NCI-H2107 (cell line): Measurements from ENCODE around the gene DNAI7.

Experiments used
- DNase-seq: peaks from one replicate; lab custom pipeline; 2025; lab: John Stamatoyannopoulos, UW

DNAI7 gene

DNA sequence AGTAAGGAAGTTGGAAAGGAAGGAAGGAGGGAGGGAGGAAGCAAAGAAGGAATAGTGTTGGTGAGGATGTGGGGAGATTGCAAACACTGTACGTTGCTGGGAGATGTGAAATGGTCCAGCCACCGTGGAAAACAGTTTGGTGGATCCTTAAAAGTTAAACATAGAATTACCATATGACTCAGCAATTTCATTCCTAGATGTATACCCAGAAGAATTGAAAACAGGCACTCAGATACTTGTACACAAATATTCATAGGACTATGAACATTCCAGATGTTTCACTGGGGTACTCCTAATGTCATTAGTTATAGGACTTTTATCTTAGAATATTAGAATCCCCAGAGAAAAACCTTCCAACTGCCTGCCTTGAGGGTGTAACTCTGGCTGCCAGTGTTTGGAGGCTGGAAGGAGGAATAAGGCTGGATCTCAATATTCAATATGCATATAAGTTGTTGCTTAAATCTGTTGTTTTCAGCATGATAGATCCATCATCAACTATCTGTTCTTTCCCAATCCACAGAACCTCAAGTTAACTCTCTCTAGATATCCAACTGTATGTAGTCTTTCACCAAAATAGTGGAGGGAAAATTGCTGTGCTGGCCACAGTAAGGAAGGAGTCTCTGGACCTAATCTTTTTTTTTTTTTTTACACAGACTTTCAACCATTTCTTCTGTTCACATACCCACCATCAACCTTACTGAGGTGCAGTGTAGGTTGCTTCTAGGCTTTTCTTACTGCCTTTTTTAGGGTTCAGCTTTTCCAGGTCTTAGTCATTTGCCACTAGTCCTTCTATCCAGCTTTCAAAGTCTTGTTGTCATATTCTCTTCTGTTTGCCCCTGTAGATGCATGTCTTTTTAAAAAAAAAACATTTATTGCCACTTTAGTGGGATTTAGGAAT is 94.5 kb downstream of the DNAI7 start:
- no peak for DNase-seq

DNA sequence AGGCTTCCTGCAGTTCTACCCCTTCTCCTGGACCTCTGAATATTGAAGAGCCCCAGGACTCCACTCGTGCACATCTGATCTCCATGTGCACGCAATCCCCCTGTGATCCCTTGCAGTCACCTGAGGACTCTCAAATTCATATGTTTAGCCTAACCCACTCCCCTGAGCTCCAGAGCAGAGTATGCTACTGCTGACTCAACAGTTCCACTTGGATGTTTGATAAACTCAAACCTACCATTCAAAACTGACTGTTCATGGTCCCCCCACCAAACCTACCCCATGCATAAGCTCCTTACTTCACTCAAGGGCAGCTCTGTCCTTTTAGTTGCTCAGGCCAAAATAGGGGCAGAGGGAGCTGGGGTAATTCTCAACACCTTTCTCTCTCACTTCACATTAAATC is 96.0 kb downstream of the DNAI7 start:
- no peak for DNase-seq

DNA sequence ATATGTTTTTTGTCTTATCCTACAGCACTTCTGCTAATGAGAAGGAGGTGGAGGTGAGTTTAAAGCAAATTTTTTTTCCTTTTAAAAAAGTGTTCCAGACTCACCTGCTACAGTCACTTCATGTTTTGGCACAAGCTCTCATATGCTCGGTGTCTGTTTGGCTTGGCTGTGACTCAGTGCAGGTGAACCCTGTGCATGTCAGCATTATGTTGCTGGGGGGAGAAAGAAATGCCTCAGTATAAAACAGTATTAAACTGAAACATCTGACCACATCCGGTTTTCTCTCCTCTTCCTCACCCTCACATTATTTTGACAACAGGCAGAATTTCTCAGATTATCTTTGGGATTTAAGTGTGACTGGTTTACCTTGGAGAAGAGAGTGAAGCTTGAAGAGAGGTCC is 105.2 kb downstream of the DNAI7 start:
- no peak for DNase-seq

DNA sequence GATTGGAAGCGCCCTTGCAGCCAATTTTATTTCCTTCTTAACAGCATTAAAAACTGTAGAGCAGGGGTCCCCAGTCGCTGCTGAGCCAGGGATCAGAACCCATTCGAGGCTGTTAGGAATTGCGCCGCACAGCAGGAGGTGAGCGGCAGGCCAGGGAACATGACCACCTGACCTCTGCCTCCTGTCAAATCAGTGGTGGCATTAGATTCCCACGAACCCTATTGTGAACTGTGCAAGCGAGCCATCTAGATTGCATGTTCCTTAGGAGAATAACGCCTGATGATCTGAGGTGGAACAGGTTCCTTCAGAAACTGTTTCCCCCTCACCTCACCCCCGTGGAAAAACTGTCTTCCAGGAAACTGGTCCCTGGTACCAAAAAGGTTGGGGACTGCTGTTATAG is 107.4 kb downstream of the DNAI7 start:
- DNase-seq, result no peak

DNA sequence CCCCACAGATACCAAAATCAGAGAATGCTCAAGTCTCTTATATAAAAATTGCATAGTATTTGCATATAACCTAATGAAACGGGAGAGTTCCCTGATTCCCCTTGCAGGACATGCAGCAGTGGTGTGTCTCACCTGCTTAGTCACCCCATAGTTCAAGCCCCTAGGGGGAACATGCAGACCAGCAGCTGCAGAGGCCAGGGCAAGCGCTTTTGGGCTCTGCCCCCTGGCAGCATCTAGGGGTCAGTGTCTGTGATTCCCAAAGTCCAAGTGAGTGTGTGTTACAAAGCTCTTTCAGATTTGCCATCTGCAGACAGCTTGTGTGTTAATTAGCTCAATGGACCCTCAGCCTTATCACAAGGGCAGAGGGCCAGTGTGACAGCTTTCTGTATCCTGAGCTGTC is 110.1 kb downstream of the DNAI7 start:
- no peak for DNase-seq

DNA sequence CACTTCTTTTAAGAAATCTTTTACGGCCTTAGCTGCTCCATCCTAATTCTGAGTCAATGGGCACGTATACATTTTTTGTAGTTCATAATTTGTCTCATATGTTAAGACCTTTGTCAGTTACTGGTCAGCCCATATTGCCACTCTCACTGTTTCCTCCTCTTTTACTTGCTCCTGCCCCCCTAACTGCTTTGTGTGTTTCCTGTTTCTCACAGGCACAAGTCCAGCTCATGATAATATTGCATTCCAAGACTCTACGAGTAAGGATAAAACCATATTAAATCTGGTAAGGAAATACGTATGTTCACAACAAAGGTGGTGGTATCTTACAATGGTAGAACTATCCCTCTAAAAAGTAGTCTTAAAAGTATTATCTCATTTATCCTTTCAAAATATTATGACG is 111.7 kb downstream of the DNAI7 start:
- no peak for DNase-seq

DNA sequence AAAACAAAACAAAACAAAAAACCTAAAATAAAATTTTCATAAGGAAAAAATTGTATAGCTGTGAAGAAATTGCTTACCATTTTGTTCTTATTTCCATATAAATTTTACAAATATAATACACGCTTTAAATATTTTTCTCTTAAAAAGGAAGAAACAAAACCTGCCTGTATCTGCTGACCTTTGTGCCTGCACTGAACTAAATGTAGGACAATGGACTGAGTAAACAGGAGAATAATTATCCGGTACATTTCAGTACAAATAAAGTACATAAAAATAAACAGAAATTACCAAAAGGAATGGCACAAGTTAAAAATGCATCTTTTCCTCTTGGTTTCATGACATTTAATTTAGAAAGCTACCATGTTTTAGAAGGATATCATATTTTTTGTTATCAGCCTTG is 112.3 kb downstream of the DNAI7 start:
- DNase-seq, result no peak

DNA sequence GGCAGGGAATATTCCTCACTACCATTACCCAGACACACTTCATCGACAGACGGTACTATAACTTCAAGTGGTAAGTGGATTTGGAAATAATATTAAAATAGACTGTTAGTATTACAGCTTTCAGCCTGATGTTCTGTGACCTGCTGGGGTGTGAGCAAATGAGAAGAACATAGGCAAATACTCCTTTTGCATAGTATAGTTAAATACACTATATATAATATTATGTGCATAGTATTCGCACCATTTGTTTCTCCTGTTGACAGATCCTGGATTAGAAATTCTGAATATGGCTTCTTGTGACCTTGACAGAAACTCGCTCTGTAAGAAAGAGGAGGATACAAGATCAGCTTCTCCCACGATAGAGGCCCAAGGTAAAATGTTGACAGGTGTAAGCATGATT is 115.6 kb downstream of the DNAI7 start:
- DNase-seq, result no peak

DNA sequence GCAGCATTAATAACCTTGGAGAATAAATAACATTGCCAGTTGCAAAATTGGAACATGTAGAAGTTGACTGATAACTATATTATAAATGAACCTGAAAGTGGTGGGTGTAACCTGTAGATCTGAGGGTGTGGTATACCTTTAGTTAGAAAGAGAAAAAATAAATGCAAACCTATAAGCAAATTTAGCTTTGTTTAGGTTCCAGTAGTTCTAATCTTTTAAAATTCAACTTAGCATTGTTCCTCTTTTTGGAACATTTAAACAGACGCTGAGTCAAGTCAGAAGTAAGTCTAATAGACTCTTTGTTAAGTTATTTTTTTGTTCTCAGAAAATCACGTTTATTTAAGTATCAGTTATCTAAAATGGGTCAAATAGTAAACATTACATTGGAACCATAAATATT is 120.0 kb downstream of the DNAI7 start:
- DNase-seq, result no peak

DNA sequence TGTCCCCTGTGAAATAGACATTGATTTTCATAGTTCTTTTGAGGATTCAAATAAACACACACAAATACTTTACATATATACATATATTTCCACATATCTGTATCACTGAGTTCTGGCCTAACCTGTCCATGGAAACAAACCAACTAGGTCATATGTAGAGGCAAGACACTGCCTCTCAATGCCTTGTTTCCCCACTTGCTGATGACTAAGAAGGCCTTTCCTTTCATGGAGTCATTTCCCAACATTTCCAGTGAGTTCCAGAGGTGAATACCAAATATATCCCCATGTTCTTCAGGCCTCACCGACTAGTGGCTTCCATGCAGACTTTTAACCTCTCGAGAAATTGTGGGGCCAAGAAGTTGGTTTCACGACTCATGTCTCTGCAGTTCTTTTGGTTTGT is 120.8 kb downstream of the DNAI7 start:
- DNase-seq, result no peak

DNA sequence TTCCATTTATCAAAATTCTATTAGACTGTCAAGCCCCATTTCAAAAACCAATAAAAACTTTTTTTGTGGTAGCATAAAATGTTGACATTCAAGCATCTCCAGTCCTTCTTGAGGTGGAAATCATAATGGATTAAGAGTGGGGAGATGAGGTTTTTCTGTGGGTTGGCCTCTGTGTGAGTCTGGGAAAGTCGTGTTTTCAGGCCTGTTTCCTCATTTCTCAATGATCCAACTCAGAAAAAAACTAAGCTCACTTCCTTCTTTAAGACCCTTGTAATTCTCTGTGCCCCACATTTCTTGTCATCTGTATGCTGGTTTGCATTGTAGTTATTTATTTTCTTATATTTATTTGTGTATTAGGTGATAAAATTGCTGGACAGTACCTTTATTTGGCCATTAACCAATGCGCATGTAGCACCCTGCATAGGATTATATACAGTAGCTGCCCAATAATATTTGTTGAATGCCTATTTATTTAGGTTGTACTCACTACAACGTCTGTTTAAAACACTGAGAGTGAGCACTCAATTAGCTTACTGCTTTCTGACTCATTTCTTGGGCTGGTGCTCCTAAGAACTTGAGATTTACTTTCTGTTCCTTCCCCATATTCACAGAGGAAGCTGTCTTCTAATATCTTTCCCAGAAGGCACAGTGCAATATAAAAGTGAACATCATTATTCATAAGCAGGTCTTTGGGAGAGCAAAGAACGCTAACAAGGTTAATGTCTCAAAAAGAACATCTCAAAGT is 121.9 kb downstream of the DNAI7 start:
- no peak for DNase-seq

DNA sequence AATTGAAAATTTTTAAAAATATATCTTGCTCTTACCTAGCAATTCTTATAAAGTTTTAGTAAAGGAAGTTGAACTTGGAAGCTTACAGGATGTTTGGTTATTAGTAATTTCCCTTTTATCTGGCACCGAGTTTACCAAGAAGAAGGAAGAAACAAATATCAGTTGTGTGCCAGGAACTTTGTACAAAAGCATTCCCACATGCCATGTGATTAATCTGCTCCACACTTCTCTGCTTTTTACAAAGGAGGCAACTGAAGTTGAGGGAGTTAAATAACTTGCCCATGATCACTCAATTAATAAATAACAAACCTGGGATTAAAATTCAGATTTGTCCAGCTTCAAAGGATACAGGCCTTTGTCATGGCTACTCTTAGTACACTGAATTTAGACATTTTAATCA is 123.6 kb downstream of the DNAI7 start:
- DNase-seq, result no peak

DNA sequence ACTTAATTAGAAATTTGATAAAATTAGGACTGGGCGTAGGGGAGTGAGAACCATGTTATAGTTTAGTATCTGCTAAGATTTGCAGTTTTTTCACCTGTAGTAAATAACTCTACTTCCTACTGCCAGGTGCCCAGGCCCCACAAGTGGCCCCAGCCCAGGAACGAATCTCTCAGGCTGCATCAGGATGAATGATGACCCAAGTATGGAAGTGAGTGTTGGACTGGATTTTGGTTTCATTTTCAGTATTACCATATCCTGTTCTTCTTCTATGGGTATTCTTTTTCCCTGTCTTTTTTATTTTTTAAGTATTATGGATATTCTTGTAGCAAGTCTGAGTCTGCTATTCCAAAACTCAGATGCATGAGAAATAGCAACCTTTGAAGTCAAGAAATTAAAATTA is 125.7 kb downstream of the DNAI7 start:
- no peak for DNase-seq

DNA sequence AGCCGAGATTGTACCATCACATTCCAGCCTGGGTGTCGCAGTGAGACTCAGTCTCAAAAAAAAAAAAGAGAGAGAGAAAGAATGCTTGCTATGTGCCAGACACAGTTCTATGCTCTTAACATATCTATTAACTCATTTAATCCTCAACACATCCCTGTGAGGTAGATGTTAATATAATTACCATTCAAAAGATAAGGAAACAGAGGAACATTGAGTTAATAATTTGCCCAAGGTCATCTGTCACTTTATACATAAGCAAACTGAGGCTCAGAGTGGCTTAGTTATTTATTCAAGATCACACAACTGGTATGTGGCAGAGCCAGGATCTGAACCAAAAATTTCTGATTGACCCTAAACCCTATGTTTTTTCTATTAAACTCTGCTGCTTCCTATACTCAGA is 129.9 kb downstream of the DNAI7 start:
- DNase-seq, result no peak

DNA sequence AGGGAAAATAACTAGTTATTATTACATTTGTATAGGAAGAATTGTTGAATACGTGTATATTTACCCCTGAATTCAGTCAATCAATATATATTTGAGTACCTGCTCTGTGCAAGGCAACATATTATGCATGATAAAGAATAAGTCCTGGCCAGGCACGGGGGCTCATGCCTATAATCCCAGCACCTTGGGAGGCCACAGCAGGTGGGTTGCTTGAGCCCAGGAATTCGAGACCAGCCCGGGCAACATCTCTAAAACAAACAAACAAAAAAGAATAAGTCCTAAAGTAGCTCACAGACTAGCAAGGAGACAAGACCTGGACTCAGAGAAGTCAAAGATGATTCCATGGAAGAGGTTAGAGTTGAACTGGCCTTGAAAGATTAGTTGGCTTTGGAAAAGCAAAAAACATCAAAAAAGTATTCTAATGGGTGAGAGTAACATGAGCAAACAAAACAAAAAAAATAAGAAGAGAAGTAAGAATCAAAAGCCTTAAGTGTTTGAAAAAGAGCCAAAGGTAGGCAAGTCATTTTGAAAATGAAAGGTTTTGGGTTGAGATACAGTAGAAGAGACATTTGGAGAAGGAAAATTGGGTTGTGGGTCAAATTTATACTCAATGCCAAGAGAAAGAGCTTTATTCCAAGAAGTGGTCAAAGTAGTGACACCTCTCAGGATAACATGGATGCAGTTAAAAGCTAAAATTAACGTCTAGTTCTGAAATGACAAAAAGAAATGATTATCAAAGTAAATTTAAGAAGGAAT is 130.9 kb downstream of the DNAI7 start:
- no peak for DNase-seq

DNA sequence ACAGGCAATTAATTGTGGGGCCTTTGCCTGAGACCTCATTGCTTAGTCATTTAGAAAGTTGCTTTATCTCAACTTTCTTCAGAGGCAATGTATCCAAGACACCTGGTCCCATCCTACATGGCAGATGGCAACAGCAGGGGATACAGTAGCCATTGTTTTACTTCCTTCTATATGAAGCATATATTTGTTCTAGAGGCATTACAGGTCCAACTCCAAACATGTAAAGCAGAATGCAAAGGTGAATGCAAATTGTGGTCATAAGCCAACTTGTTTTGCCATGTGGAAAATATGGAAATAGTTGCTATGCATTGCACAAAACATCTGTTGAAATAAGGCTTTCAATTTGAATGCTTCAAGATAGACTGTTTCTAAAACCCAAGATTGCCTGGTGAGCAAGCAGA is 136.3 kb downstream of the DNAI7 start:
- no peak for DNase-seq
